ENCODE data around the gene C1QTNF3.

The C1QTNF3 gene

DNA sequence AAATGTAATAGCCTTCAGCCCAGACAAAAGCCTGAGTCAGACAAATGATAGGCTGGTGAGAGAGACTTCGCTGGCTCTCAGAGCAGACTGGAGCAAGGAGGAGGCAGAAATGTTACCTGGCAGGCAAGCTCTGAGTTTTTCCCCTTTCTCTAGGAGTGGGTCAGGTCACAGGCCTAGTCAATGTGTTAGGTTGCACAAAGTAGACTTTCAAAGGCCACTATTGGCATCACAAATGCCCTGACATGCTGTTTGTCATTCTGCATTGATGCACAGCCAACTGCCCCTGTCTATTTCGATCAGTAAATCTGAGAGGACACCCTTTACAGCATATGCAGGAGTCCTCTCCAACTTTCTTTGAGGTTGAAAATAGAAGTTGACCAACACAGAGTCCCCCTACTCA, 15.5 kb upstream of the C1QTNF3 start:
- H3K9me2 ChIP-seq (replicated peaks; ENCODE audit: control insufficient read depth, low read length) = no peaks in the 10 kb centered on the region
- H3K4me3 ChIP-seq (ENCODE audit: low read length) = no peak overlapping the region
- H3K4me1 ChIP-seq (ENCODE audit: control insufficient read depth, low read length) = no peaks in the 10 kb centered on the region
- H3K9me3 ChIP-seq (ENCODE audit: control insufficient read depth, insufficient read depth, low read length) = no peaks in the 10 kb centered on the region; the same call in 1 of the 2 replicates
- no peaks in the 10 kb centered on the region for H3K36me3 ChIP-seq (ENCODE audit: control insufficient read depth, low read length)
- H3K79me2 ChIP-seq (ENCODE audit: control insufficient read depth, low read length) = no peaks in the 10 kb centered on the region
- H3F3A ChIP-seq (ENCODE audit: control insufficient read depth, insufficient read depth) = no peaks in the 10 kb centered on the region
- no peak for TF ChIP-seq EZH2phosphoT487 (IDR thresholded peaks at IDR 0.05; ENCODE audit: borderline replicate concordance, low read length)
- TF ChIP-seq, protein P1, sequence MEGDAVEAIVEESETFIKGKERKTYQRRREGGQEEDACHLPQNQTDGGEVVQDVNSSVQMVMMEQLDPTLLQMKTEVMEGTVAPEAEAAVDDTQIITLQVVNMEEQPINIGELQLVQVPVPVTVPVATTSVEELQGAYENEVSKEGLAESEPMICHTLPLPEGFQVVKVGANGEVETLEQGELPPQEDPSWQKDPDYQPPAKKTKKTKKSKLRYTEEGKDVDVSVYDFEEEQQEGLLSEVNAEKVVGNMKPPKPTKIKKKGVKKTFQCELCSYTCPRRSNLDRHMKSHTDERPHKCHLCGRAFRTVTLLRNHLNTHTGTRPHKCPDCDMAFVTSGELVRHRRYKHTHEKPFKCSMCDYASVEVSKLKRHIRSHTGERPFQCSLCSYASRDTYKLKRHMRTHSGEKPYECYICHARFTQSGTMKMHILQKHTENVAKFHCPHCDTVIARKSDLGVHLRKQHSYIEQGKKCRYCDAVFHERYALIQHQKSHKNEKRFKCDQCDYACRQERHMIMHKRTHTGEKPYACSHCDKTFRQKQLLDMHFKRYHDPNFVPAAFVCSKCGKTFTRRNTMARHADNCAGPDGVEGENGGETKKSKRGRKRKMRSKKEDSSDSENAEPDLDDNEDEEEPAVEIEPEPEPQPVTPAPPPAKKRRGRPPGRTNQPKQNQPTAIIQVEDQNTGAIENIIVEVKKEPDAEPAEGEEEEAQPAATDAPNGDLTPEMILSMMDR (IDR thresholded peaks at IDR 0.05; ENCODE audit: low read depth, low read length, poor library complexity, severe bottlenecking) = no peak
- no peak overlapping the region for H3K27ac ChIP-seq (ENCODE audit: low read depth, low read length)
- no peak overlapping the region for H3K4me2 ChIP-seq (ENCODE audit: low read length)
- H4K20me1 ChIP-seq (ENCODE audit: control insufficient read depth, insufficient read depth, low read depth, low read length) = no peaks in the 10 kb centered on the region
- H3K27me3 ChIP-seq (ENCODE audit: control insufficient read depth, low read length) = no peaks in the 10 kb centered on the region

DNA sequence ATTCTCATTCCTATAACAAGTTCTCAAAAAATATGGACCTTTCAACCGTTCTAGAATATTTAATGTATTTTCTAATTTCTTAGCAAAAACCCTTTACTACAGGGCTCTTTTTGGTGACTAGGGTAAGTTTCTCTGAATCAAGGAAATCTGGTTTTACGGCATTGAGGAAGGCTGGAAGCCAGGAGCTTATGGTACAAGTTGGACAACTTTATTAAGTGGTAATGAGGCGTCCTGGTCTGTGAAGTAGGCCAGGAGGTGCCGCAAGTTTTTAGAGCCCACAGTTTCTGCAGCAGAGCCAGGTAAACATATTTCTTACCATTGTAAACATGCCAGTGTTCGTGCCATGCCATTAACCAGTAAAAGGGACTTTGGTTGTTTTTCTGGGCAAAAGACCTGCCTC, 14.6 kb upstream of the C1QTNF3 start:
- Histone ChIP-seq H3K4me1 (ENCODE audit: control insufficient read depth, low read length) (no peaks in the 10 kb centered on the region), H3K4me3 (ENCODE audit: low read length) (no peak overlapping the region), H3K4me2 (ENCODE audit: low read length) (no peak overlapping the region), H3F3A (ENCODE audit: control insufficient read depth, insufficient read depth) (no peaks in the 10 kb centered on the region), H3K79me2 (ENCODE audit: control insufficient read depth, low read length) (no peaks in the 10 kb centered on the region), H3K9me3 (ENCODE audit: control insufficient read depth, insufficient read depth, low read length) (no peaks in the 10 kb centered on the region; the same call in 1 of the 2 replicates), H3K27ac (ENCODE audit: low read depth, low read length) (no peak overlapping the region), H4K20me1 (ENCODE audit: control insufficient read depth, insufficient read depth, low read depth, low read length) (no peaks in the 10 kb centered on the region), H3K36me3 (ENCODE audit: control insufficient read depth, low read length) (no peaks in the 10 kb centered on the region), H3K27me3 (ENCODE audit: control insufficient read depth, low read length) (no peaks in the 10 kb centered on the region), H3K9me2 (replicated peaks; ENCODE audit: control insufficient read depth, low read length) (no peaks in the 10 kb centered on the region)
- no peak for TF ChIP-seq EZH2phosphoT487 (IDR thresholded peaks at IDR 0.05; ENCODE audit: borderline replicate concordance, low read length)
- TF ChIP-seq, protein P1 (IDR thresholded peaks at IDR 0.05; ENCODE audit: low read depth, low read length, poor library complexity, severe bottlenecking) = no peak

DNA sequence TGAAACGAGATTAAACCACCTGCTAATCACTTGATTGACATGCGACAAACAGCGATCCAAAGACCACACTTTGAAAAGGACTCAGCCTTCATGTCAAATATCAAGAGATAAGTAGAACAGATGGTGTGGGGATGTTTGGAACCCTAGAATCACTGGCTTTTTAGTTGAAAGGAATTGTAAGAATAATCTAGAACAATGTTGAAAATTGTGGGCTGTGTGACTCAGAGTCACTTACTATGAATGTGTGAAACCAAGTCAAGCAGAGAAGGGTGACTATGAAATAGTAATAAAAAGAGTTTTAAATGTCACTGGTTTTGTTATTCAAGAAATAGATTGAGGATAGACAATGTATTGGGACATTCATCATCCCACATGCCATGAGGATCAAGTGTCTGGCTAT, 14.1 kb upstream of the C1QTNF3 start:
- no peaks in the 10 kb centered on the region for H3K9me2 ChIP-seq (replicated peaks; ENCODE audit: control insufficient read depth, low read length)
- no peaks in the 10 kb centered on the region for H3K36me3 ChIP-seq (ENCODE audit: control insufficient read depth, low read length)
- H3K27ac ChIP-seq (ENCODE audit: low read depth, low read length) = no peak overlapping the region
- no peaks in the 10 kb centered on the region for H3K27me3 ChIP-seq (ENCODE audit: control insufficient read depth, low read length)
- no peaks in the 10 kb centered on the region for H3F3A ChIP-seq (ENCODE audit: control insufficient read depth, insufficient read depth)
- no peak overlapping the region for H3K4me2 ChIP-seq (ENCODE audit: low read length)
- TF ChIP-seq, protein P1 (IDR thresholded peaks at IDR 0.05; ENCODE audit: low read depth, low read length, poor library complexity, severe bottlenecking) = no peak
- TF ChIP-seq EZH2phosphoT487 (IDR thresholded peaks at IDR 0.05; ENCODE audit: borderline replicate concordance, low read length) = no peak
- H3K9me3 ChIP-seq (ENCODE audit: control insufficient read depth, insufficient read depth, low read length) = no peaks in the 10 kb centered on the region; the same call in 1 of the 2 replicates
- H4K20me1 ChIP-seq (ENCODE audit: control insufficient read depth, insufficient read depth, low read depth, low read length) = no peaks in the 10 kb centered on the region
- no peaks in the 10 kb centered on the region for H3K4me1 ChIP-seq (ENCODE audit: control insufficient read depth, low read length)
- H3K79me2 ChIP-seq (ENCODE audit: control insufficient read depth, low read length) = no peaks in the 10 kb centered on the region
- no peak overlapping the region for H3K4me3 ChIP-seq (ENCODE audit: low read length)

Measured in DOHH2 (cell line).